Subcutaneous abdominal adipose tissue (tissue), 5 donors: ENCODE measurements around the gene PAFAH1B1.

Experiments
- H3K27ac ChIP-seq: one replicate; pipeline ENCODE4 v1.7.0; 2013; ENCODE audit warnings: low read depth, mild to moderate bottlenecking, inconsistent platforms, low read length, moderate library complexity
- H3K27me3 ChIP-seq, 5 donors: one replicate each; pipeline ENCODE4 v1.7.0; 2013; ENCODE audit warnings: low read length in 5 of 5, inconsistent platforms in 1 of 5; ENCODE audit not compliant: control insufficient read depth in 5 of 5, insufficient read depth in 4 of 5
- H3K36me3 ChIP-seq, 5 donors: one replicate each; pipeline ENCODE4 v1.7.0; 2013; ENCODE audit warnings: low read length in 5 of 5; ENCODE audit not compliant: control insufficient read depth in 5 of 5, insufficient read depth in 5 of 5
- H3K4me1 ChIP-seq, 5 donors: one replicate each; pipeline ENCODE4 v1.7.0; 2013; ENCODE audit warnings: low read length in 5 of 5, mild to moderate bottlenecking in 3 of 5, moderate library complexity in 1 of 5; ENCODE audit not compliant: control insufficient read depth in 5 of 5, insufficient read depth in 5 of 5
- H3K4me3 ChIP-seq, 5 donors: one replicate each; pipeline ENCODE4 v1.7.0; 2013; ENCODE audit warnings: low read length in 5 of 5, low read depth in 1 of 5
- H3K9ac ChIP-seq, 5 donors: one replicate each; pipeline ENCODE4 v1.7.0; 2013; ENCODE audit warnings: low read length in 5 of 5, mild to moderate bottlenecking in 4 of 5, moderate library complexity in 3 of 5
- H3K9me3 ChIP-seq, 5 donors: one replicate each; pipeline ENCODE4 v1.7.0; 2013; ENCODE audit warnings: low read length in 5 of 5; ENCODE audit not compliant: control insufficient read depth in 5 of 5
- donor health status: healthy.
- donor health status: healthy.
- donor health status: healthy.
- donor health status: healthy.
- donor health status: healthy.

Gene PAFAH1B1

DNA sequence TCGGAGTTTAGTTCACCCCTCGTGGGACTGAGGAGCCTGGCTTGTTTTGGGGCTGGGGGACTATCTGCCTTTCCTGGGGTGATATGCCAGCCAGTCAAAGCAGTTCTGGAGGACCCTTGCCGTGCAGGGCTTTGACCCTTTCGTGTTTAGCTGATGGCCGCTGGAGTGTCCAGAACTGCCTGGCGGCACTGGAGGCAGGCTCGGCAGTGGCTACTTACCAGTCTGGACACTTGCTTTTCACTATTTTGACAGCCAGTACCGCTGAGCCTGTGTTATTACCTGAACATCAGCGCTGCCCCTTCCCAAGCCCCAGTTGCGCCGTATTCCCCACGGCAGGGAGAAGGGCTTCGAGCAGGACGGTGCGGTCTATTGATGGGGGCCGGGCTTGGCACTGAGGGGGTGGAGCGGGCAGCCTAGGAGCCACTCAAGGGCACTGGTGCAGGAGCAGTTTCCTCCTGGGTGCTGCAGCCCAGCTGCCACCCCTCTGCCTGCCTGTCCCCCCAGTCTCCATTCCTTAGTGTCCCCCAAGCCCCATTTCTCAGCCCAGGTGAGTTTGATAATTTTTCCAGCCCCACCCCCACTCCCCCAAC, 137.4 kb downstream of the PAFAH1B1 start:
- H3K9me3 ChIP-seq: no peaks in the 10 kb centered on the region
- no peaks in the 10 kb centered on the region for H3K36me3 ChIP-seq
- H3K27ac ChIP-seq: no peak overlapping the region
- no peak overlapping the region for H3K4me3 ChIP-seq
- peaks cover 3 to 27% (median 17%) of the 10 kb centered on the region in 5 donors for H3K27me3 ChIP-seq
- no peaks in the 10 kb centered on the region for H3K4me1 ChIP-seq
- H3K9ac ChIP-seq: no peak overlapping the region

DNA sequence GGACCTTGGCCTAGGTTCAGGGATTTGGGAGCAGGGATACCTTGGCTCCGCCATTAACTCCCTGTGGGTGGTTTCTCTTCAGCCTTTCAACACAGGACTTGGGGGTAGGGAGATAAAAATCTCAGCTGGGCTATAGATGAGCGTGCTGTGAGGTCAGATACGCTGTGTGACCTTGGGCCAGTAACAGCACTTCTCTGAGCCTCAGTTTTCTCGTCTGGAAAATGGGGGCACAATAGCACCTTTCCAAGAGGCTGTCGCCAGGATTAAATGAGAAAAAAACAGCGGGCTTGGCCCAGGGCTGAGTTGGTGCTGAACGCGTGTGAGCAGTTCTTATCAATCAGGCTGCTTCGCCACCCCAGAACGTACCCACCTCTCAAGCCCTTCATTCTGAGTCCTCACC, 138.4 kb downstream of the PAFAH1B1 start:
- Histone ChIP-seq H3K9me3 (no peaks in the 10 kb centered on the region), H3K4me3 (no peak overlapping the region), H3K4me1 (no peaks in the 10 kb centered on the region), H3K27me3 (peaks cover 3 to 27% (median 17%) of the 10 kb centered on the region in 5 donors), H3K9ac (no peak overlapping the region), H3K36me3 (no peaks in the 10 kb centered on the region), H3K27ac (no peak overlapping the region)

DNA sequence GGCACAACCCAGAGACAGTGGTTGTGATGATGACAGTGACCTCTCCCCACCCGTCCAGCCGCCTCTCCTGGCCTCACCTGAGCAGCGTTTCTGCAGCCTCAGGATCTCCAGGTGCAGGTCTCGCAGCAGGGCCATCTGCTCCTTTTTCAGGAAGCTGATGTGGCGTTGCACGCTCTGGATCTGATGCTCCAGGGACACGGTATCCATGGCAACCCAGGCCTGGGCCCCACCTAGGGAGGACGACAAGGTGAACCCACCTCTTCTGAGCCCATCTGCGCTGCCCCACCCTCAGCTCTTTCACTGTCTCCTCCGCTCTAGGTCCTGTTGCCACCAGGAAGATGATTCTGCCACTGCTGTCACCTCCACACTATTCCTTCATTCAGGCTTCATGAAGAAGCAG, 141.5 kb downstream of the PAFAH1B1 start:
- Histone ChIP-seq H3K4me3 (no peak overlapping the region), H3K27ac (no peak overlapping the region), H3K27me3 (peaks cover 3 to 17% (median 13%) of the 10 kb centered on the region in 5 donors), H3K4me1 (no peaks in the 10 kb centered on the region), H3K9ac (no peak overlapping the region), H3K36me3 (no peaks in the 10 kb centered on the region), H3K9me3 (no peaks in the 10 kb centered on the region)
